HFF-Myc (cell line): ENCODE data around the gene CTNNA1.

Experiments used
- DNase-seq: peaks from one replicate; pipeline ENCODE4 v3.0.0-alpha.2; 2011; ENCODE audit warnings: low read depth; ENCODE audit errors: extremely low read depth
- H3K4me3 ChIP-seq: replicated peaks from 2 replicates; pipeline ENCODE4 v1.5.1; 2011; ENCODE audit warnings: low read depth, mild to moderate bottlenecking, control low read depth, low read length
- CTCF ChIP-seq: IDR thresholded peaks from 2 replicates; pipeline ENCODE4 v1.5.1; 2012; ENCODE audit warnings: mild to moderate bottlenecking, low read depth, low read length, control low read depth; ENCODE audit errors: missing control alignments

Gene CTNNA1

GRCh38 chr5:138898742-138899141 lies 145.5 kb downstream of the CTNNA1 start:
- no peak for TF ChIP-seq CTCF
- no peak overlapping the region for H3K4me3 ChIP-seq
- no peak for DNase-seq

GRCh38 chr5:138900281-138900965 lies 147.2 kb downstream of the CTNNA1 start:
- no peak for DNase-seq
- H3K4me3 ChIP-seq = no peak overlapping the region
- TF ChIP-seq CTCF = no peak

- no peak overlapping the region for H3K4me3 ChIP-seq
- TF ChIP-seq CTCF = no peak
Measured at GRCh38 chr5:138901716-138902115, 148.5 kb downstream of the CTNNA1 start.

GRCh38 chr5:138903130-138903775 lies 150.0 kb downstream of the CTNNA1 start:
- no peak for DNase-seq
- no peak for TF ChIP-seq CTCF

More at GRCh38 chr5:138901716-138902115, 148.5 kb downstream of the CTNNA1 start:
- no peak for DNase-seq

GRCh38 chr5:138905541-138905940 lies 152.3 kb downstream of the CTNNA1 start:
- H3K4me3 ChIP-seq = no peak overlapping the region
- TF ChIP-seq CTCF = no peak
- DNase-seq = no peak

More at GRCh38 chr5:138903130-138903775, 150.0 kb downstream of the CTNNA1 start:
- no peak overlapping the region for H3K4me3 ChIP-seq

- no peak for DNase-seq
- no peak for TF ChIP-seq CTCF
- no peak overlapping the region for H3K4me3 ChIP-seq
Measured at GRCh38 chr5:138909734-138910133, 156.5 kb downstream of the CTNNA1 start.
